Subcutaneous adipose tissue (tissue), 4 donors: ENCODE measurements around the gene PLCB1. TPM values are rescaled to one million over a fixed set of nuclear protein-coding genes. Genes with fewer than 3 reads are reported as not detected.

ENCODE experiments used
- total RNA-seq, 4 donors: library from RNA; depleted of rRNA; stranded (reverse); fragments of >200 nt; gene quantifications; one replicate each; pipeline ENCODE4 v1.1.0, GENCODE V29; 2016
- TF ChIP-seq, protein P1 (sequence below): fragments of 450-650 bp; IDR thresholded peaks from one replicate; pipeline ENCODE4 v1.5.1; 2016; ENCODE audit warnings: low read depth, mild to moderate bottlenecking, control low read depth, antibody characterized with exemption, moderate library complexity

PLCB1 gene
- total RNA-seq, 4 donors from 2014 or later, result 14.1 to 26.7 (median 18.4) TPM

DNA sequence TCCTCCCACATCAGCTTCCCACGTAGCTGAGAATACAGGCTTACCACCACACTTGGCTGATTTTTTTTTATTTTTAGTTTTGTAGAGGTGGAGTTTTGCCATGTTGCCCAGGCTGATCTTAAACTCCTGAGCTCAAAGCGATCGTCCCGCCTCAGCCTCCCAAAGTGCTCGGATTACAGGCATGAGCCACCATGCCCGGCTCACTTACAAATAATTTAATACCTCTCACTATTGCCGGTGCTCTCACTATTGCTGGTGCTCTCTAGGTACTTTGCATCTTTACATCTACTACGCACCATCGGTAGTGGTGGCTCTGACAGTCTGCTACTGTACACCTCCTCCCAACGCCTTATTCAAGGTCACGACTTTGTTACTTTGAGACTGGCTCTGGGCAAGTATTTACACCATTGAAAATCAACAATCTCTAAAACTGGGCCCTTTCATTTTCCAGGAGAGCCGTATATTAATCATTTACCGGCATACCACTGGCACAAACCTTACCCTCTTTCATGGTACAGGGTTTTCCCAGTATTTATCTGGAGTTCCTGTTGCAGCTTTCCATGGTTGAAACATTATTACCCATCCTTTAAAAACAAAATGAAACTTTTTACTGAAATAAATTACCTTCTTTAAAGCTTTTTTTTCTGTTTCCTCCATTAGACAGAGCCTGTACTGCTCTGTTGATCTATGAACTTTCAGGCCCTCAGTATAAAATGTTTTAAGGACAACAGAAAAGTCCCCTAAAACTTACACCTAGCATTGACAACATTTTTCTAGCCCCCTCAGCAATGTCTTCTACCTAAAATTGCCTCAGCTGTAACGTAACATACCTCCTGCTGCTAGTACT lies 677.3 kb downstream of the PLCB1 start:
- TF ChIP-seq, protein P1, sequence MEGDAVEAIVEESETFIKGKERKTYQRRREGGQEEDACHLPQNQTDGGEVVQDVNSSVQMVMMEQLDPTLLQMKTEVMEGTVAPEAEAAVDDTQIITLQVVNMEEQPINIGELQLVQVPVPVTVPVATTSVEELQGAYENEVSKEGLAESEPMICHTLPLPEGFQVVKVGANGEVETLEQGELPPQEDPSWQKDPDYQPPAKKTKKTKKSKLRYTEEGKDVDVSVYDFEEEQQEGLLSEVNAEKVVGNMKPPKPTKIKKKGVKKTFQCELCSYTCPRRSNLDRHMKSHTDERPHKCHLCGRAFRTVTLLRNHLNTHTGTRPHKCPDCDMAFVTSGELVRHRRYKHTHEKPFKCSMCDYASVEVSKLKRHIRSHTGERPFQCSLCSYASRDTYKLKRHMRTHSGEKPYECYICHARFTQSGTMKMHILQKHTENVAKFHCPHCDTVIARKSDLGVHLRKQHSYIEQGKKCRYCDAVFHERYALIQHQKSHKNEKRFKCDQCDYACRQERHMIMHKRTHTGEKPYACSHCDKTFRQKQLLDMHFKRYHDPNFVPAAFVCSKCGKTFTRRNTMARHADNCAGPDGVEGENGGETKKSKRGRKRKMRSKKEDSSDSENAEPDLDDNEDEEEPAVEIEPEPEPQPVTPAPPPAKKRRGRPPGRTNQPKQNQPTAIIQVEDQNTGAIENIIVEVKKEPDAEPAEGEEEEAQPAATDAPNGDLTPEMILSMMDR, result no peak

DNA sequence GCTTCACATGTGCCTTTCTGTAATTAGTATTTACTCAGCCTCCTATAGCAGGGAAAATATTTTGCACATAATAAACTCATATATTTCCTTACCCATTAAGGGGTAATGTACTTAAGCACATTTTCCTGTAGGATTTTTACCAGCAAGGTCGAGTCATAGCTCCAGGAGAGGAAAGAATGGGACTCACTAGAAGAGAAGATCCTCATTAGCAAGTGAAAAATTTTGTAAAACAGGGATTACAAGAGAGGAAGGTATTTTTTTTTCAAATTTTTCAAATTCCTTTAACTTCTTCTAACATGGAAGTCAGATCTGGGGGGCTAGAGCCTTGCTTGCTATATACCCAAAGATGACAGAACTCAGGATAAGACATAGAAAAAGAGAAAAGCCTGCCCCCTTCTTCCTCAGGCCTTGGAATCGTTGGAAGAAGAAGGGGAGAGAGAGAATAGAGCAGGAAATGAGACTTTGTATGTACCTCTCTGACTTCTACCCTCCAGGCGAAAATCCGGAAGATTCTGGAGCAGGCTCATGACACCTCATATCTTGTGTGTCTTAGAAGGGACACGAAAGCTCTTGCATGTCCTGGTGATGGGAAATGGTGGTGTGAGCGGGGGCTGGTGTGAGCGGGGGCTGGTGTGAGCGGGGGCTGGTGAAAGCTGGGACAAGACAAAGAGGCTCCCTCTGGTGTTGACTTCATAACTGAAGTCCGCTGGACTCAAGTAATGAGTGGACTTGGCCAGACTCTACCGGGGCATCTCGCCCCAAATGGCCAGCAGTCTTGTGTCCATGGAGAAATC lies 679.9 kb downstream of the PLCB1 start:
- TF ChIP-seq, protein P1, result no peak

DNA sequence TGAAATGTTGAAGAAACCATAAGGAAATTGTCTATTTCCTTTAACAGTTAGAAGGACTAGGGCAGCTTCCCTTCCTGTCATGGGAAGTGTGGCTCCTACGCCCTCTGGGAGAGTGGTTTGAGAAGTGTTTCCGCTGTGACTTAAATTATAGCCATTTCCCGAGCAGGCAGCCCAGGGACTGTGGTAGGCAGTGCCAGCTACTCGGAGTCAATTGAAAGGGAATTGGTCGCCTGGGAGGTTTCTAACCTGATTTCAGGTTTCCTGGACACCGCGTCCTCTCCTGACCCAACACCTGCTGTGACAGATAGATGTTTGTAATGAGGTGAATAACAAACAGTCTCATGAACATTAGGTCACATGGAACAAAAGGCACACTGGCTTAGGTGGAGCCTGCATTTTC lies 680.8 kb downstream of the PLCB1 start:
- TF ChIP-seq, protein P1, result no peak

DNA sequence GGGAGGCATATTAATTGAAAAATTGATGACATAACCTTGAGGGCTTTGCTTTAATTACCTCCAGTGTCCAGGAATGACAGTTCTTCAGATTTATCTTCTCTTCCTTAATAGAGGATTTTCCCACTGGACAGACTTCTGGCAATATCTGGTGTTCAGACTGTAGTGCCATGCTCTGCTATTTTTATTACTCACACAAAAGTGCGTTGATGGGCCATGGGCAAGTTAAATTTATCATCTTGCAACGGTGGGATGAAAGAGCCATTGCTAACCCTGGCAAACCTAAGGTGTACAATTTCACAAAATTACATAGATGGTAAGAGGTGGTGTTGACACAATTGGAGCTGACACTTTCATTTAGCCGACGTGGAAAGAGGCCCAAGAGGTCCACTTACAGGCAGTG lies 683.1 kb downstream of the PLCB1 start:
- TF ChIP-seq, protein P1, result no peak

DNA sequence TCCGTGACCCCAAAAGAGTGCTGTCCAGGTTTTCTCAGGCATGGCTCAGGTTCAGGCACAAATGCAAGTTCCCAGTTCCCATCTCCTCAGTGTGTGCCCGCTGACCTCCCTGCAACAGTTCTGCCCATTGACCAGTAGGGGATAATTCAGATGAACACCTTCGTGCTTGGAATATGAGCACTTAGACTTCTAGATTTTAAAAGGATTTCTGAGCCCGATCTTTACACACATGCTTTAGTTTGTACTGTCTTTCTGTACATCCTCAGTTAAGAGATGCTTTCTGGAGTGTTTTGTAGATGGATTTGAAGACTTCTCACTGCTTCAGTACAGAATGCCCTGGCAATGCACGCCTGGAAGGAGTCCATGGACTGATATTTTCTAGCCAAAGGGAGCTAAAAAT lies 697.2 kb downstream of the PLCB1 start:
- TF ChIP-seq, protein P1, result no peak

DNA sequence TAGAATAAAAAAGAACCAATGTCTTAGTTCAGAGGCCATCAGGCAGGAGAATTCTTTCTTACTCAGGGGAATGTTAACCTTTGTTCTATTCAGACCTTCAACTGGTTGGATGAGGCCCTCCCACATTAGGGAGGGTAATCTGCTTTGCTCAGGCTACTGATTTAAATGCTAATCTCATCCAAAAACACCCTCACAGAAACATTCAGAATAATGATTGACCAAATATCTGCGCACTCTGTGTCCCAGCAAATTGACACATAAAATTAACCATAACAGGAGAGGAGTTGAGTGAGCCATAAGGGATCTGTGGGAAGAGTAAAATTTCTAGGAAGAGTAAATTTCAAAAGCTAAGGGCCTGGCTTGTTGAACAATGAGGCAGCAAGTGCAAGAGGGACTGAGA lies 702.8 kb downstream of the PLCB1 start:
- TF ChIP-seq, protein P1, result no peak

DNA sequence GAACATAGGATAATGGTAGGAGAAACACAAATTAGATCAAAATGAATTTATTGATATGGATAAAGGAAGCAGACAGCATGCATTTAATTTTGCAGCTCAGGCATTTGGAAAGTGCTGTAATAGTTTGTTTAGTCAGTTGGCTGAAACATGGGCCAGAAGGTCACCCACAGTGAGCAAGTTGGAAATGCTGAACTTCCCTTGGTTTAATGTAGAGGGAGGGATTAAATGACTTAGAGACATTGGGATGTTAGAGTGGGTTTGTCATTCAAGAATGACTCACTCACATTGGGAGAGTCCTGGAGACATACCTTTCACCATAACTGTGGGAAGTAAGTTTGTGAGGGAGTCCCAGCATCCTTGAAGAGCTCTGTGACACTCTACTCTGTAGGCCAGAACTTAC lies 705.3 kb downstream of the PLCB1 start:
- TF ChIP-seq, protein P1, result no peak
